HEK293 (cell line): ENCODE results near the gene WDFY2.
"Not testable (repeated sequence)": the region's sequence is repeated elsewhere in the genome, so short reads cannot be mapped to it uniquely, and the experiment has no call there.

ENCODE experiments used
- CTCF ChIA-PET: fragments of 350-600 bp; formaldehyde crosslinking; extraction: SDS; loops from one replicate; lab custom pipeline; 2021; ENCODE audit warnings: antibody characterized with exemption; lab: Yijun Ruan, JAX
- POLR2A ChIA-PET: fragments of 300-600 bp; formaldehyde crosslinking; extraction: SDS; loops from one replicate; lab custom pipeline; 2020; ENCODE audit warnings: antibody characterized with exemption, inconsistent platforms; lab: Yijun Ruan, JAX
- H3K27ac ChIP-seq: fragments of 200-500 bp; sonication (Bioruptor generic); 2 replicates; pipeline ENCODE4 v1.5.1; 2014; ENCODE audit warnings: low read depth, low read length, control low read depth, inconsistent platforms; ENCODE audit errors: extremely low read depth
- H3K36me3 ChIP-seq, 2 experiments: fragments of 200-500 bp in 1 of 2; sonication (Bioruptor generic) in 1 of 2; 1 replicate in 1 of 2; 2 replicates in 1 of 2; pipeline ENCODE4 v1.5.1; 2014 to 2017; ENCODE audit warnings: inconsistent platforms in 2 of 2, low read length in 2 of 2; ENCODE audit not compliant: control insufficient read depth in 2 of 2, insufficient read depth in 1 of 2
- H3K4me1 ChIP-seq: fragments of 200-500 bp; sonication (Bioruptor generic); 2 replicates; pipeline ENCODE4 v1.5.1; 2014; ENCODE audit warnings: mild to moderate bottlenecking, low read length, inconsistent platforms; ENCODE audit not compliant: control insufficient read depth, insufficient read depth
- H3K4me3 ChIP-seq: 2 replicates; pipeline ENCODE4 v1.5.1; 2011; ENCODE audit warnings: low read depth, mild to moderate bottlenecking, control low read depth, low read length, moderate library complexity
- H3K9me3 ChIP-seq: fragments of 200-500 bp; sonication (Bioruptor generic); 2 replicates; pipeline ENCODE4 v1.5.1; 2014; ENCODE audit warnings: low read depth, low read length, inconsistent platforms; ENCODE audit not compliant: control insufficient read depth, insufficient read depth
- FEZF1 ChIP-seq: fragments of 450-650 bp; formaldehyde crosslinking; IDR thresholded peaks from 2 replicates; pipeline ENCODE4 v1.5.1; 2016; ENCODE audit warnings: missing biosample characterization, missing genetic modification characterization
- IKZF3 ChIP-seq: fragments of 450-650 bp; IDR thresholded peaks from 2 replicates; pipeline ENCODE4 v1.5.0; 2018; ENCODE audit warnings: missing biosample characterization, mild to moderate bottlenecking, missing genetic modification characterization, moderate library complexity
- KLF8 ChIP-seq: fragments of 450-650 bp; formaldehyde crosslinking; IDR thresholded peaks from 2 replicates; pipeline ENCODE4 v1.5.1; 2016; ENCODE audit warnings: missing biosample characterization, missing genetic modification characterization
- SCRT2 ChIP-seq: fragments of 450-650 bp; formaldehyde crosslinking; IDR thresholded peaks from 2 replicates; pipeline ENCODE4 v1.5.1; 2016; ENCODE audit warnings: missing biosample characterization, missing genetic modification characterization
- SP2 ChIP-seq: fragments of 450-650 bp; formaldehyde crosslinking; IDR thresholded peaks from 2 replicates; pipeline ENCODE4 v1.5.1; 2016; ENCODE audit warnings: missing biosample characterization, missing genetic modification characterization
- SP3 ChIP-seq: fragments of 450-650 bp; formaldehyde crosslinking; IDR thresholded peaks from 2 replicates; pipeline ENCODE4 v1.5.1; 2016; ENCODE audit warnings: missing biosample characterization, missing genetic modification characterization
- ZFHX2 ChIP-seq: fragments of 450-650 bp; formaldehyde crosslinking; conservative IDR thresholded peaks from 2 replicates; pipeline ENCODE4 v1.5.1; 2016; ENCODE audit warnings: missing biosample characterization, missing genetic modification characterization
- ZNF311 ChIP-seq: fragments of 450-650 bp; formaldehyde crosslinking; IDR thresholded peaks from 2 replicates; pipeline ENCODE4 v1.5.1; 2017; ENCODE audit warnings: missing biosample characterization, missing genetic modification characterization, borderline replicate concordance
- ZNF529 ChIP-seq: fragments of 450-650 bp; formaldehyde crosslinking; IDR thresholded peaks from 2 replicates; pipeline ENCODE4 v1.5.1; 2017; ENCODE audit warnings: missing genetic modification characterization, missing biosample characterization; ENCODE audit not compliant: insufficient replicate concordance
- ZNF555 ChIP-seq: fragments of 450-650 bp; formaldehyde crosslinking; conservative IDR thresholded peaks from 2 replicates; pipeline ENCODE4 v1.5.1; 2017; ENCODE audit warnings: missing biosample characterization, mild to moderate bottlenecking, missing genetic modification characterization, inconsistent platforms
- ZNF560 ChIP-seq: fragments of 450-650 bp; formaldehyde crosslinking; IDR thresholded peaks from 2 replicates; pipeline ENCODE4 v1.5.1; 2017; ENCODE audit warnings: missing biosample characterization, missing genetic modification characterization, borderline replicate concordance
- ZNF596 ChIP-seq: fragments of 450-650 bp; IDR thresholded peaks from 2 replicates; pipeline ENCODE4 v1.5.0; 2018; ENCODE audit warnings: missing biosample characterization, mild to moderate bottlenecking, missing genetic modification characterization, moderate library complexity
- ZNF626 ChIP-seq: fragments of 450-650 bp; sonication (Bioruptor Pico); formaldehyde crosslinking; IDR thresholded peaks from 2 replicates; pipeline ENCODE4 v1.5.1; 2018; ENCODE audit warnings: missing biosample characterization, missing genetic modification characterization, inconsistent platforms
- ZNF654 ChIP-seq: fragments of 450-650 bp; formaldehyde crosslinking; IDR thresholded peaks from 2 replicates; pipeline ENCODE4 v1.5.1; 2016; ENCODE audit warnings: low read depth, missing biosample characterization, missing genetic modification characterization
- ZNF777 ChIP-seq: fragments of 450-650 bp; formaldehyde crosslinking; IDR thresholded peaks from 2 replicates; pipeline ENCODE4 v1.5.1; 2017; ENCODE audit warnings: missing biosample characterization, missing genetic modification characterization, borderline replicate concordance
- TF ChIP-seq, protein P1 (sequence below): fragments of 450-650 bp; formaldehyde crosslinking; optimal IDR thresholded peaks from 2 replicates; pipeline ENCODE3; 2016; ENCODE audit warnings: missing biosample characterization, mild to moderate bottlenecking, missing genetic modification characterization
- TF ChIP-seq, protein P2 (sequence below): fragments of 450-650 bp; formaldehyde crosslinking; IDR thresholded peaks from 2 replicates; pipeline ENCODE4 v1.5.1; 2016; ENCODE audit warnings: missing biosample characterization, missing genetic modification characterization
- TF ChIP-seq, protein P3 (sequence below): fragments of 450-650 bp; formaldehyde crosslinking; IDR thresholded peaks from 2 replicates; pipeline ENCODE4 v1.5.1; 2016; ENCODE audit warnings: missing biosample characterization, missing genetic modification characterization
- TF ChIP-seq, protein P4 (sequence below): fragments of 450-650 bp; formaldehyde crosslinking; IDR thresholded peaks from 2 replicates; pipeline ENCODE4 v1.5.1; 2016; ENCODE audit warnings: missing biosample characterization, missing genetic modification characterization, borderline replicate concordance

WDFY2 gene

DNA sequence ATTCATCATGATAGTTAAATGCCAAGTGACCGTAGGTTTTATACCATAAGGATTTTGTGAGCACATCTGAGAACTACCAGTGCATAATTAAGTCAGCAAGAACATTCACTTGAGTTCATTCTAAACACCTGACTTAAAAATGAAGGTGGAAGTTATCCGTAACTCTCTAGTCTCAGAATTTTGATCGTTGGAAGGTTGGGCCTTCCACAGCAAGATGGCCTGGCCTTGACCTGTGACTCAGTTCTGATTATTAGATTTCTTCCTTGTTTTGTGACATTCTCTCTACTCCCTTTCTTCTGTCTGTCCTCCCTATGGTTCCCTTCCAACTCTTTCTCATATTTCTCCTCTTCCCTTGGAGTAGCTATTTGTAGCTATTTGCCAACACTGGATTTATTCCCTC, 20.0 kb upstream of the WDFY2 start (continued):
- TF ChIP-seq ZNF311, result no peak
- TF ChIP-seq, all 188 proteins: peak for 0

DNA sequence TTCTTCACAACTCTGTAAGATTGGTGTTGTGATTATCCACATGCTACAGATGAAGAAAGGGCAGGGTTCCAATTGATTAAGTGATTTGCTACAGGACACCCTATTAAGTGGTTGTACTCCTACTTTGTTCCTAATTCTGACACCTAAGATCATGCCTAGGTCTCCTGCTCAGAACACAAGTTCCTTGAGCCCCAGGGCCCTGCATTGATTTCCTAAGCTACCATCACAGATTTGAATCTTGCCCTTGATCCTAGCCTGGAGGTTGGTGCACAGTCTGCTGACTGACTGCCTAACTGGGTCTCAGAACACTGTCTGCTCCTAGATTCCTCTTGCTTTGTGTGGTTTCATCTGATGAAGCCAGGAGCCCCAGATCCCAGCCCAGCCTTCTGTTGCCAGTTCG, 19.6 kb upstream of the WDFY2 start:
- no peaks in the 10 kb centered on the region for H3K4me1 ChIP-seq
- POLR2A ChIA-PET, result interaction anchor here (1.3 kb wide), 1 partner anchor 112 kb away, joined by 3 read pairs; the partner anchor contains the start of gene INTS6
- H3K9me3 ChIP-seq, result no peaks in the 10 kb centered on the region
- no peaks in the 10 kb centered on the region for H3K36me3 ChIP-seq
- TF ChIP-seq ZNF555 (tag by site-specific recombination) (no peak), SP2 (tag by site-specific recombination) (no peak), ZFHX2 (tag by site-specific recombination) (no peak), ZNF654 (no peak), IKZF3 (tag by site-specific recombination) (no peak), SCRT2 (no peak), SP3 (tag by site-specific recombination) (no peak), KLF8 (tag by site-specific recombination) (no peak), ZNF596 (tag by site-specific recombination) (no peak), ZNF626 (tag by site-specific recombination) (no peak), ZNF560 (tag by site-specific recombination) (no peak)
- TF ChIP-seq, protein P1, sequence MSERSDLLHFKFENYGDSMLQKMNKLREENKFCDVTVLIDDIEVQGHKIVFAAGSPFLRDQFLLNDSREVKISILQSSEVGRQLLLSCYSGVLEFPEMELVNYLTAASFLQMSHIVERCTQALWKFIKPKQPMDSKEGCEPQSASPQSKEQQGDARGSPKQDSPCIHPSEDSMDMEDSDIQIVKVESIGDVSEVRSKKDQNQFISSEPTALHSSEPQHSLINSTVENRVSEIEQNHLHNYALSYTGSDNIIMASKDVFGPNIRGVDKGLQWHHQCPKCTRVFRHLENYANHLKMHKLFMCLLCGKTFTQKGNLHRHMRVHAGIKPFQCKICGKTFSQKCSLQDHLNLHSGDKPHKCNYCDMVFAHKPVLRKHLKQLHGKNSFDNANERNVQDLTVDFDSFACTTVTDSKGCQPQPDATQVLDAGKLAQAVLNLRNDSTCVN (tag by site-specific recombination), result no peak
- TF ChIP-seq, protein P2, sequence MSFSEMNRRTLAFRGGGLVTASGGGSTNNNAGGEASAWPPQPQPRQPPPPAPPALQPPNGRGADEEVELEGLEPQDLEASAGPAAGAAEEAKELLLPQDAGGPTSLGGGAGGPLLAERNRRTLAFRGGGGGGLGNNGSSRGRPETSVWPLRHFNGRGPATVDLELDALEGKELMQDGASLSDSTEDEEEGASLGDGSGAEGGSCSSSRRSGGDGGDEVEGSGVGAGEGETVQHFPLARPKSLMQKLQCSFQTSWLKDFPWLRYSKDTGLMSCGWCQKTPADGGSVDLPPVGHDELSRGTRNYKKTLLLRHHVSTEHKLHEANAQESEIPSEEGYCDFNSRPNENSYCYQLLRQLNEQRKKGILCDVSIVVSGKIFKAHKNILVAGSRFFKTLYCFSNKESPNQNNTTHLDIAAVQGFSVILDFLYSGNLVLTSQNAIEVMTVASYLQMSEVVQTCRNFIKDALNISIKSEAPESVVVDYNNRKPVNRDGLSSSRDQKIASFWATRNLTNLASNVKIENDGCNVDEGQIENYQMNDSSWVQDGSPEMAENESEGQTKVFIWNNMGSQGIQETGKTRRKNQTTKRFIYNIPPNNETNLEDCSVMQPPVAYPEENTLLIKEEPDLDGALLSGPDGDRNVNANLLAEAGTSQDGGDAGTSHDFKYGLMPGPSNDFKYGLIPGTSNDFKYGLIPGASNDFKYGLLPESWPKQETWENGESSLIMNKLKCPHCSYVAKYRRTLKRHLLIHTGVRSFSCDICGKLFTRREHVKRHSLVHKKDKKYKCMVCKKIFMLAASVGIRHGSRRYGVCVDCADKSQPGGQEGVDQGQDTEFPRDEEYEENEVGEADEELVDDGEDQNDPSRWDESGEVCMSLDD, result no peak
- H3K4me3 ChIP-seq, result no peak overlapping the region
- no peak overlapping the region for H3K27ac ChIP-seq
- CTCF ChIA-PET, result no interaction called here

DNA sequence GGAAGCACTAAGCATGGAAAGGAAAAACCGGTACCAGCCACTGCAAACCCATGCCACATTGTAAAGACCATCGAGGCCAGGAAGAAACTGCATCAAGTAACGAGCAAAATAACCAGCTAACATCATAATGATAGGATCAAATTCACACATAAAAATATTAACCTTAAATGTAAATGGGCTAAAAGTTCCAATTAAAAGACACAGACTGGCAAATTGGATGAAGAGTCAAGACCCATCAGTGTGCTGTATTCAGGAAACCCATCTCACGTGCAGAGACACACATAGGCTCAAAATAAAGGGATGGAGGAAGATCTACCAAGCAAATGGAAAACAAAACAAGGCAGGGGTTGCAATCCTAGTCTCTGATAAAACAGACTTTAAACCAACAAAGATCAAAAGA, 15.3 kb upstream of the WDFY2 start:
- CTCF ChIA-PET, H3K9me3 ChIP-seq, H3K4me3 ChIP-seq, H3K36me3 ChIP-seq, H3K4me1 ChIP-seq, H3K27ac ChIP-seq, POLR2A ChIA-PET: not testable (repeated sequence)
- TF ChIP-seq ZNF529 (tag by site-specific recombination), result peak; percentile 53

DNA sequence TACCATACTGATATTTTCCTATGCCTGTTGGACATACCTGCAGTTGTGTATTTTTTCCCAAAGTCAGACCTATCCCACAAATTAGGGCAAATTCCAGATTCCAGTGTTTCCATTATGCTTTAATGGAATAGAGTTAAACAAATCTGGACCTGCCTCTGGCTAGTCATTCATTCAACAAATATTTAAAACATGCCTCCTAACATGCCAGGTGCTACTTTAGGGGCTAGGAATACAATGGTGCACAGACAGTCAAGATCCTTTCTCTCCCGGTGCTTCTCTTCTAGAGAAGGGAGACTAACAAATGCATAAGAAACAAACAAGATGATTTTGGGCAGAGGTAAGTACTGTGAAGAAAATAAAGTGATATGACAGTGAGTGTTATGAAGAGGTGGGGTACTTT, 7.5 kb upstream of the WDFY2 start:
- no peaks in the 10 kb centered on the region for H3K4me1 ChIP-seq
- no peaks in the 10 kb centered on the region for H3K36me3 ChIP-seq
- H3K9me3 ChIP-seq, result no peaks in the 10 kb centered on the region
- no peak overlapping the region for H3K27ac ChIP-seq
- no peak overlapping the region for H3K4me3 ChIP-seq
- TF ChIP-seq ZNF777 (tag by site-specific recombination), result no peak
- TF ChIP-seq, protein P3, sequence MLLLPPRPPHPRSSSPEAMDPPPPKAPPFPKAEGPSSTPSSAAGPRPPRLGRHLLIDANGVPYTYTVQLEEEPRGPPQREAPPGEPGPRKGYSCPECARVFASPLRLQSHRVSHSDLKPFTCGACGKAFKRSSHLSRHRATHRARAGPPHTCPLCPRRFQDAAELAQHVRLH (tag by site-specific recombination), result no peak
- no peak for TF ChIP-seq FEZF1
- TF ChIP-seq, protein P4, sequence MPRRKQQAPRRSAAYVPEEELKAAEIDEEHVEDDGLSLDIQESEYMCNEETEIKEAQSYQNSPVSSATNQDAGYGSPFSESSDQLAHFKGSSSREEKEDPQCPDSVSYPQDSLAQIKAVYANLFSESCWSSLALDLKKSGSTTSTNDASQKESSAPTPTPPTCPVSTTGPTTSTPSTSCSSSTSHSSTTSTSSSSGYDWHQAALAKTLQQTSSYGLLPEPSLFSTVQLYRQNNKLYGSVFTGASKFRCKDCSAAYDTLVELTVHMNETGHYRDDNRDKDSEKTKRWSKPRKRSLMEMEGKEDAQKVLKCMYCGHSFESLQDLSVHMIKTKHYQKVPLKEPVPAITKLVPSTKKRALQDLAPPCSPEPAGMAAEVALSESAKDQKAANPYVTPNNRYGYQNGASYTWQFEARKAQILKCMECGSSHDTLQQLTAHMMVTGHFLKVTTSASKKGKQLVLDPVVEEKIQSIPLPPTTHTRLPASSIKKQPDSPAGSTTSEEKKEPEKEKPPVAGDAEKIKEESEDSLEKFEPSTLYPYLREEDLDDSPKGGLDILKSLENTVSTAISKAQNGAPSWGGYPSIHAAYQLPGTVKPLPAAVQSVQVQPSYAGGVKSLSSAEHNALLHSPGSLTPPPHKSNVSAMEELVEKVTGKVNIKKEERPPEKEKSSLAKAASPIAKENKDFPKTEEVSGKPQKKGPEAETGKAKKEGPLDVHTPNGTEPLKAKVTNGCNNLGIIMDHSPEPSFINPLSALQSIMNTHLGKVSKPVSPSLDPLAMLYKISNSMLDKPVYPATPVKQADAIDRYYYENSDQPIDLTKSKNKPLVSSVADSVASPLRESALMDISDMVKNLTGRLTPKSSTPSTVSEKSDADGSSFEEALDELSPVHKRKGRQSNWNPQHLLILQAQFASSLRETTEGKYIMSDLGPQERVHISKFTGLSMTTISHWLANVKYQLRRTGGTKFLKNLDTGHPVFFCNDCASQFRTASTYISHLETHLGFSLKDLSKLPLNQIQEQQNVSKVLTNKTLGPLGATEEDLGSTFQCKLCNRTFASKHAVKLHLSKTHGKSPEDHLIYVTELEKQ (tag by site-specific recombination), result no peak
- POLR2A ChIA-PET, result no interaction called here
- CTCF ChIA-PET, result no interaction called here
